Effector CD4-positive, alpha-beta T cell (primary cell): ENCODE measurements around the gene PIK3IP1.

Experiments
- DNase-seq: peaks from one replicate; pipeline ENCODE4 v3.0.0-alpha.2; 2020

PIK3IP1 gene

DNA sequence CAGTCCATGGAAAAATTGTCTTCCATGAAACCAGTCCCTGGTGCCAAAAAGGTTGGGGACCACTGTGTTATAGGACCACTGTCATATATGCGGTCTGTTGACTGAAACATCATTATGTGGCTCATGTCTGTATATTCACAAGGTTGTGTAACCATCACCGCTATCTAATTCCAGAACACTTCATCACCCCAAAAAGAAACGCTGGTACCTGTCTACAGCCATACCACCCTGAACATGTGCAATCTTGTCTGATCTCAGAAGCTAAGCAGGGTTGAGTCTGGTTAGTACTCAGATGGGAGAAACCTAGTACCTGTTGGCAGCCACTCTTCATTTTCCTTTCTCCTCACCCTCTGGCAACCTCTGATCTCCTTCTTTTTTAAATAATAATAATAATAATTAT, 12.9 kb upstream of the PIK3IP1 start:
- no peak for DNase-seq

DNA sequence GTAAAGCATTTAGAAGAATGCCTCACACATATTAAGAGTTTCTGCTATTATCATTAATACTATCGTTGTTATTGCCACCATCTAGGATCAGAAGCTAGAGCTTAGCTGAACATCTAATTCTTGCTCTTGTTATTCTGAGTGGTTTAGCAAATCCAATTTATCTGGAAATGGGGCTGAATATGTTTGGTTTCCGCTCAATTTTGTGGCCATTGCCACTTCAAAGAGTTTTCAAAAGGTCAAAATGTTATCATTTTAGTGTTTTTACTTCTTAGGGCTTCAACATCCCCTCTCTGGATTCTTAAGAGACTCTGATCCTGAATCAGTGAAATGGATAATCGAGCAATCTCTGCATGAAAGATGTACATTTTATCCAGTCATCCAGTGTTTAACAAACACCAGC, 10.2 kb upstream of the PIK3IP1 start:
- DNase-seq, result no peak

DNA sequence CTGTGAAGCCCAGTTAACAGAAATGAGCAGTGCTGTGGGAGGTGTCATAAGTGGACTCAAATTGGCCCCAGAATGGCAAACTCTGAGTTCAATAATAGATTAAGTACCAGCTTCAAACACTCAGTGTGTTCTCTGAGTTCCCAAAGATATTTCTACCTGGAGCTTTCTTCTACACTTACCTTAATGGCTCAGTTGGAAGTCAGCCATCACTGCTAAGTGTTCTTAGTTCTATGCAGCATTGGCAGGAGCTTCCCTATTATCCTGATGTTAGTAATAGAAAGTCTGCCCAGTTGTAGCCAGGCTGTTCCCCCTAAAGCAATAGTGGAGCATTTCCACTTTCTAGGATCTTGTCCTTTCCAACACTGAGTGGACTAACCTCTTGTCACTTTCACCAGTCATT, 9.7 kb upstream of the PIK3IP1 start:
- no peak for DNase-seq

DNA sequence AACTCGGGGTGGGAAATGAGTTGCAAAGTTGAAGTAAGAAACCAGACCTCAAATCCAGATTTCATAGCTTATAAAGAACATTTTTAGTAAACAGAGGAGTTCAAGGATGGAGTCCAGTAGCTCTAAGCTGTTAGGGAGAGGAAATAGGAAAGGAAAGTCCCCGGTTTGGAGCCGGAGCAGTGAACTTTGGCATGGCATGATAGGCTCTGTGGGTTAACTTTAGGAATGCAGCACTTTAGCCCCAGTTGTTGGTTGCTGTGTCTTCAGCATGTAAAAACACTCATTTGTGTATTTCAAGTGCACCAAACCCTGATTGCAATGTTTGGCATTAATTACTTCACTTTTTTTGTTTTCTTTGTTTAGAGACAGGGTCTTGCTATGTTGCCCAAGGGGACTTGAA, 8.6 kb upstream of the PIK3IP1 start:
- DNase-seq, result no peak

DNA sequence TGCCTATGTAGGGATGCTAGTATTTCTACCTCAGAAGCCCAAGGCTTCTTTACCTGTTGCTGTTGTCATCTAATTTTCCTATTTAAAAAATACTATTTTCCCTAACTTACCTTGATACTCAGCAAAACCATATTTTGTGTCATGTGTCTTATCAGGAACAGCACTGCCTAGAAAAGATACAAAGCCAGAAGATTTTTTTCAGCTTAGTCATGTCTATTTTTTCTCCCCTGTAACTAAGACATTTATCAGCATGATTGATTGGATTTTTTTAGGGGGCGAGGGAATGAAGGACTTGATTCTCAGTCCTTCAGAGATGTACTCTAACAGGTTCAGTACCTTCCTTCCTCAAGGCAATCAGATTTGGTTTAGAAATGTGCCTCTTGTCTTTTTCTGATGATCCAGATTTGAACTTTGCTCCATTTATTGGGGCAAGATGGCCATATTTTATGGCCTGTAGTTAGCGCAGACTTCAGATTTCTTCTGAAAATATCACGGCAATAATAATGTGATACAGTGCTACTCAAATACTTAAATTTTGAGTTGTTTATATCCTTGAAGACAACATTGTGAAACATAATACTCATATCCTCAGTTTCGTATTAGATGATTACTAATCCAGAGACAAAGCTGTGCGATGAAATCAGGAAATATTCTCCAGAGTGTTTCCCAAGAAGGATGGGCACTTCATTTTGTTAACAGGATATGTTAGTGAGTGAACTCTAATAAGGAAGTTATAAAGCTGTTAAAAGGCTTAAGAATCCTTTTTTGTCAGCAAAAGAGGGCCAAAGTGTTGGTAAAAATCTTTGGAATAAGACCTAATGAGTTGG, 3.8 kb upstream of the PIK3IP1 start:
- no peak for DNase-seq

DNA sequence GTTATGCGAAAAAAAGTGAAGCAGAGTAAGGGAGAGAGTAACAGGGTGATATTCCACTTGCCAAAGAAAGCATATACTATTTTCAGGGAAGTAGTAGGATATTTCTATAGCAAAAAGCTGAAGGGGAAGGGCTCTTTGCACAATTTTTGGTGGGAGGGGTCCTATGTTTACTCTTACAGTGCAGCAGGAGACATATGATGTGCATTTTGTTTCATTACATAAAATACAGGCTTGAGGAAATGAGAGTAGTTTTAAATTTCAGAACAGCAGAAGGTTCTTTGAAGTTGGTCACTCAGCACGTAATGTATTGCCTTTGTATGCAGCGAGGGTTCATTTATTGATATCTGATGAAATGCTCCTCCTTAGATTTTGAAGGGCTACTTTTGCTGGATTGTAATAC, 3.1 kb upstream of the PIK3IP1 start:
- no peak for DNase-seq

DNA sequence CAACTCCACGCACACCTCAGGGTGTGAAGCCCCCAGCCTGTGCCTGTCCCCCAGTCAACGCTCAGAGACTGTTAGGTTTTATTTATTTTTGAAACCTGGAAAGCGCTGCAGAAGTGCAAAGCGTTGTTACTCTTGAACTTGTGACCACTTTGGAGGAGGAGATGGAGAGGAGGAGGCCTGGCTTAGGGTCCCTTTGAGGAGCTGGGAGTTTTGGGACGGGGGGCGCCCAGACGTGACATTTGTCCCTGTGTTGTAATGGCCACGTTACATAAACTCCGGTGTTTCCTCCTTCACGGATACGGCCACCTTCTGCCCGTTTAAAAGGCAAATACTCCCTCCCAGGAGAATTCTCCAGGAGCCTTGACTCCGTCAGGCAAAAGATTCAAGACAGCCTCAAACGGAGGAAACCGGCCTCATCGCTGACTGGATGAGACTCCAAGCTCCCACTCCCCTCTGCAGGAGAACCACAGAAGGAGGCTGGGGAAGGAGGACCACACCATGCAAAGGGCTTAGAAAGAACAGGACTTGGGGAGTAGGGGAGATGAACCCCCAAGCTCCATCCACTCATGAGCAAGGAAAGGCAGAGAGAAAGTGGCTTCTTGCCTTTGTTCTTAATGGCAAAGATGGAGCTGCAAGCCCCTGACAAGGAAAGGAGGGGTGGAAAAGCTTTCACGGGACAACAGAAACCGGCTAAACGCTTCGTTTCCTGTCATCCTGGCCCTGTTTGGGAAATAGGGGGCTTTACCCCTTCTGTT, 630 bp downstream of the PIK3IP1 start:
- DNase-seq, result no peak

DNA sequence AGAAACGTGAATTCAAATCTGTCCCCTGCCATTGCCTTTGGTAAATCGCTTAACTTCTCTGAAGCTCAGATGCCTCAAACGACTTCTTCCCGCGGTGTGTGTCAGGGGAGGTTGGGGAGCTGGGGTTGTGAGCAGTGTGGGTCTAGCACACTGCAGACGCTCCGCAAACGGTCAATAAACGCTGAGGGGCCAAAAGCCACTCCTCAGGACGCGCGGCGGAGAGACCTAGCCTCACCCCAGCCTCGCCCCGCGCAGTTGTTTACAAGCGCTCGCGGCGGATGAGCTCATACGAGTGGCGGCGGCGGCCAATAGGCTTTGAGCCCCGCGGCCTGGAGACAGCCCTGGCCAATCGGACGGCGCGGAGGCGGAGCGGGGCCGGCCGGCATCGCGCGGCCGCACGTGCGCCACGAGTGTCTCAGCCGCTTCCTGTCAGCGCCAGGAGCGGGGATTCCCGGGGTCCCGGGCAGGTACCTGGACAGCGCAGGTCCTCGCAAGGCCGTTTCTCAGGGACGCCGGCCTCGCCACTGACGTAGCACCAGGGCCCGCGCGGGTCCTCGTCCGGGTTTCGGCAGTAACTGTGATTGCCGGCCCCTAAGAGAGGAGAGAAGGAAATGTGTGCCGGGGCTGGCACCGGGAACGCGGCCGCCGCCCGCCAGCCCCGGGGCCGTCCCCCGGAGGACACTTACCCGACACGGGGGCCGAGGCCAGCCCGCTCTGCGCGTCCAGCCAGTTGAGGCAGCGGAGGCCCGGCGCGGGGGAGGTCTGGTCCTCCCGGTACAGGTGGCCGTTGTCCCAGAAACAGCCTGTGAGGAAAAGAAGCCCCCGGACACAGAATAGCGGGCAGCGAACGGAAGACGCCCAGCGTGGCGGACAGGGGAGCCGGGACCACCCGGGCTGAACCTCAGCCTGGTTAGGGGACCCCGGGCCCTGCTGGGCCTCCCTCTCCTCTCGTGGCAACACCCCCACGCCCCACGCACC, 1.5 kb downstream of the PIK3IP1 start:
- DNase-seq, result peak; percentile 95

DNA sequence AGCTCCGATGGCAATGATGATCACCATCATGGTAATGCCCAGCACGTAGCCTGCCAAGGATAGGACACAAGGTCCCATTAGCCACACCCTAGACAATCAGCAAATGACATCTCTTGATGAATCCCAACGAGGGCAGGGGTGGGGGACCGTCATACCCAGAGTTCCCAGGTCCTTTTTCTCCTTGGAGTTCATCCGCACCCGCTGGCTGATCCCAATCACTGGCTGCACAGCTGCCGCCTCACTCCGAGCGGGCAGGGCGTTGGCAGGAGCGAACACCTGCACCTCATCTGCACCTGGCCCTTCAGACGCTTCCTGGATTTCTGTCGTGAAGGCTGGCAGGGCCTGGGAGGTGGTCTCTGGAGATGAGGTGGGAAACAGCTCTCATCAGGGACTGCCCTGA, 2.9 kb downstream of the PIK3IP1 start:
- DNase-seq, result no peak

DNA sequence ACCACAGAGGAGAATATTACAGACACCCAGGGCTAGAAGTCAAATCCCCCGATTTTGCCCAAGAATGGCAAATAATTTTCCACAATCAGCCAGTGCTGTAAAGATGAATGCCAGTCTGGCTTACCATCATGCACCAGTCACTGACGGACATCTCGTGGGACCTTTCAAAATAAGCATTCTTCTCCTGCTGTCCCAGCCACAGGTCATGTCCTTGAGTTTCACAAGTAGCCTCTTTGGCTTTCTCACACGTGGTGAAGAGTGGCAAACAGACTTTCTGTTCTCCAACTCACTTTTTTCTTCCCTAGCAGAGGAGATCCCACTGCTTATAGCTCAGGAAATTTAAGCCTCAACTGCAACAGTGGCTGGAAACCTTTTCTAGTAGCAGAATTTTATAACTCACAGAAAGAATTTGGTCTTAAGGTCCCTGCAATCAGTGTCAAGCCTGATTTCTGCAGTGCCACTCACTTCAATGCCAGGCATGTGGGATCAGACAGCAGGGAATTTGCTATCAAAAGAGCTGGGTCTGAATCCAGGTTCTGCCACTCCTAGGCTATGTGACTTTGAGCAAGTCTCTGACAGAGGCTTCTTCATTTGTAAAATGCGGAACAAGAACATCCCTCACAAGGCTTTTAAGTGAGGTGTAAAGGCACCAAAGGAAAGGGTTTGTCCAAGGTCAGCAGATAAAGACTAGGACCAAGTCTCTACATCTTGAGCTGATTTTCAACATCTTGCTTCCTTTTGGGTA, 3.6 kb downstream of the PIK3IP1 start:
- no peak for DNase-seq

DNA sequence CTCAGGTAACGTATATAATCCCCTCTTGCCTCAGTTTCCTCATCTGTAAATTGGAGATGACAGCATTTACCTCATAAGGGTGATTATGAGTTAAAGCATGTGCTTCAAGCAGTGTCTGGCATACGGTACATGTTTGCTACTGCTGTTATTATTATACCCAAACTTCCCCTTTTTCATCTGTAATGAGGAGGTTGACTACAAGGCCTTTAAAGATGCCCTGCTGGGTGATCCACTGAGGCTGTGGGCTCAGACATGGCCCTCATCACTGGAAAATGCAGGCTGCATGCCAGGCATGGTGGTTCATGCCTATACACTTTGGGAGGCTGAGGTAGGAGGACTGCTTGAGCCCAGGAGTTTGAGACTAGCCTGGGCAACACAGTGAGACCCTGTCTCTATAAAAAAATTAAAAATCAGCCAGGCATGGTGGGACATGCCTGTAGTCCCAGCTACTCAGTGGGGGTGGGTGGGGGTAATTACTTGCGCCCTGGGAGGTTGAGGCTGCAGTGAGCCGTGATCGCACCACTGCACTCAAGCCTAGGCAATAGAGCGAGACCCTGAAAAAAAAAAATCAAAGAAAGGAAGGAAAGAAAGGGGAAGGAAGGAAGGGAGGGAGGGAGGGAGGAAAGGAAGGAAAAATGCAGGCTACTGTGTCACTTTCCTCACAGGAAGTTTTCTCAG, 4.3 kb downstream of the PIK3IP1 start:
- no peak for DNase-seq

DNA sequence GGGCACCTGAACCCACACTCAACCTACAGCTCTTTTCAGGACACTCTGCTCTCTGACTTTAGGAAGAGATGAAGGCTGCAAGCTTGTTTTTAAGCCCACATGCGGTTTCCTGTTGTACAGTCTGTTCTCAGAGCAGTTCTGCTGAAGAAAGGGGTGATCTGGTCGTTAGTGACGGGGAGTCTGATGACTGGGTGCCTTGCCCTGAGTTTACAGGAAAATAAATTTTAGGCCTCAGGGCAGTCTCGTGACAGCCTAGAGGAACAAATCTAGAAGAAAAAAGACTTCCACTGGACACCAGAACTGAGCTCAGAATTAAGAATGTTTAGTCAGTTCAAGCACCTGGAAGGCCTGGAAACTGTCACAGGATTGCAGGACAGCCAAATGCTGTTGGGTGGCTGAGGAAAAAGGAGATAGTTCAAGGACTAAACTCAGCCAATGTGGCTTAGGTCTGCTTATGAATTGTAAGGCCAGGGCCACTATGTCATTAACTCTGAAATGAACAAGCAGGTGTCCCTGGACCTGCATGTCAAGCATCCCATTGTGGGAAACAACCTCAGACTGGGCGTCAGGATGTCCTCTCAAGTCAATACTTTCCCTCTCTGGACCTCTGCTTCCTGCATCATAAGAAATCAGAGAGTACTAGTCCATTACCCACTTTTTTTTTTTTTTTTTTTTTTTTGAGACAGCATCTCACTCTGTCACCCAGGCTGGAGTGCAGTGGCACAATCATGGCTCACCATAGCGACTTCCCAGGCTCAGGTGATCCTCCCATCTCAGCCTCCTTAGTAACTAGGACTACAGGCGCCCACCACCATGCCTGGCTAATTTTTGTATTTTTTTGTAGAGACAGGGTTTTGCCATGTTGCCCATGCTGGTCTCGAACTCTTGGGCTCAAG, 5.7 kb downstream of the PIK3IP1 start:
- peak; percentile 69 for DNase-seq

DNA sequence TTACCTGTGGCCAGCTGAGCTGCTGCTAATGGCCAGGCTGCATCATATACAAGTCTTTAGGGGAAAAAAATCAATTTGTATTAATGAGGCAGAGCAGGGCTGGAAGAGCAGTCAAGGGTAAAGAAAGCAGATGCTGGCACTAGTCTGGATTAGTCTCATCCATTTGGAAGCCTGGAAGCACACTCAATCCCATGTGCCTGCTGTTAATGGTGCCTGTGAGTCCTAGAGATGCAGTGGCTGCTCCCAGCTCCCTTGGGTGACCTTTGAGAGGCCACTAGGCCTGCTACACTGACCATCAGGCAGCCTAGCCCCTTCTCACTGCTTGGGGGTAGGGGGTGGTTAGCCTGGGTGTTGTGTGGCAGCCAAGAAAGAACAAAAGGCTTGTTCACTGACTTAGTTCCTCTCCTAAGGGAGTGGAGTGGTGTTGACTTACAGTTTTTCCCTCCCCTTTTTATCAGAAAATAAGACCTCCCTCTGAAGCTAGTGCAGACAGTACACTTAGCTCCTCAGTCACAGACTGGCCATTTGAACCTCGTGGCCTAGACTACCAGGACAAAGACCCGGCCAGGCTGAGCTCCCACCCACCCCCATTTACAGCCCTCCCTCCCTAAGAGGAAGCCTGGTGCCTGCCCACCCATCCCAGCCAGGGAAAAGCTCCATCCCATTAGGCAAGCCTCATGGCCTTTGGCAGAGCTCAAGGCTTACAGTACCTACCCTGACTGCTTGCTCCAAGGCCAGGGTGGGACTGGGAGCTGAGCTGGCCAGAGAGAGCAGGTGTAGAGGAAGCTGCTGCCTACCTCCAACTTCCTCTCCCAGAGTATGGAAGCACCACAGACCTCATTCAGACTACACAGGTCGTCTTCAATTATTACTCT, 7.8 kb downstream of the PIK3IP1 start:
- no peak for DNase-seq

DNA sequence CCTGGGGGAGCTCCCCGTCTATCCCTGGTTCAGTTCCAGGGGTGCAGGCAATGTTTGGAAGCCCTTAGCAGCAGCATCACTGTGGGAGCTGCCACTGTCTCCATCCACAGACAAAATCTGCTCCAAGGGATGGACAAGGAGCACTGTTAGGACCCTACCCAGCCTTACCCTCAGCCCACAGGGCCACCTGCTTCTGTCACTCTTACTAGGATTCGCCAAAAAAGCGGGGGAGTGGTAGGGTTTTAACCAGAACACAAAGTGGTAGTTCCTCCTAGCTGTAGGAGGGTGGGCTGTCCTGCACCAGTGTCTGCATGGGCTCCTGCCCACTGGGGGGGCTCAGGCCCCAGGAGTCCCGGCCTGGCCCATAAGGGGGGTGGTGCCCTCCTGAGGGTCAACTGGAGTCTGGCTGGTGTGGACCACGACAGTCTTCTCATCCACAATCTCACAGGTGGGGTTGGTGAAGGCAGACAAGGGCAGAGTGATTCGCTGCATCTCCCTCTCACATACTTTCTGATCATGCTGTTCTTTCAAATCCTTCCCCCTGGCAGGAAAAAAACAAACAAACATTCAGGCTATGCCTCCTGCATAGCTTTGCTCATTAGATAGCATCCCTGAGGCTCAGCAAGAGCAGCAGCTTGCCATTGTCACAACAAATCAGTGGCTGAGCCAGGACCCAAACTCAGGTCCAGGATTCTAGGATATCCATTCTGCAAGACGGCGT, 9.4 kb downstream of the PIK3IP1 start:
- DNase-seq, result no peak

DNA sequence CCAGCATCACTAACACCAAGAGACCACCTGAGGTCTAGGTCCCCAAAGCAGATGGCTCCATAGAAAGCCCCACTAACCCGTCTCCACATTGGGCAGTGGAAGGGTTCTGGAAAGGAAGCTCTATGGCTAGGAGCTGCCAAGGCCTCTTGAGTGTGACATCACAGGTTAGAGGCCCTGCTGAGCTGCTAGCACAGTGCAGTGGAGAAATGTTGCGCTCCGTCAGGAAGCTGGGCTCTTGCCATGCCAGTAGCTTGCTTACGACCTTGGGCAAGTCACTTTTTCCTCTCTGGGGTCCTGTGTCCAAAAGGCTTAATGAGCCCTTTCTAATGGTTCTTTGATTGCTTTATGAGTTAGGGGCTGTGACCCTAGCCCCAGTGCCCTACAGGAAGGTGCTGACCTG, 10.6 kb downstream of the PIK3IP1 start:
- DNase-seq, result no peak

DNA sequence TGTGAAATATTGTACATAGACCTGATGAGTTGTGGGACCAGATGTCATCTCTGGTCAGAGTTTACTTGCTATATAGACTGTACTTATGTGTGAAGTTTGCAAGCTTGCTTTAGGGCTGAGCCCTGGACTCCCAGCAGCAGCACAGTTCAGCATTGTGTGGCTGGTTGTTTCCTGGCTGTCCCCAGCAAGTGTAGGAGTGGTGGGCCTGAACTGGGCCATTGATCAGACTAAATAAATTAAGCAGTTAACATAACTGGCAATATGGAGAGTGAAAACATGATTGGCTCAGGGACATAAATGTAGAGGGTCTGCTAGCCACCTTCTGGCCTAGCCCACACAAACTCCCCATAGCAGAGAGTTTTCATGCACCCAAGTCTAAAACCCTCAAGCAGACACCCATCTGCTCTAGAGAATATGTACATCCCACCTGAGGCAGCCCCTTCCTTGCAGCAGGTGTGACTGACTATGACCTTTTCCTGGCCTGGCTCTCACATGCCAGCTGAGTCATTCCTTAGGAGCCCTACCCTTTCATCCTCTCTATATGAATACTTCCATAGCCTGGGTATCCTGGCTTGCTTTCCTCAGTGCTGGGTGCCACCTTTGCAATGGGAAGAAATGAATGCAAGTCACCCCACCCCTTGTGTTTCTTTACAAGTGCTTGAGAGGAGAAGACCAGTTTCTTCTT, 12.3 kb downstream of the PIK3IP1 start:
- DNase-seq, result no peak

DNA sequence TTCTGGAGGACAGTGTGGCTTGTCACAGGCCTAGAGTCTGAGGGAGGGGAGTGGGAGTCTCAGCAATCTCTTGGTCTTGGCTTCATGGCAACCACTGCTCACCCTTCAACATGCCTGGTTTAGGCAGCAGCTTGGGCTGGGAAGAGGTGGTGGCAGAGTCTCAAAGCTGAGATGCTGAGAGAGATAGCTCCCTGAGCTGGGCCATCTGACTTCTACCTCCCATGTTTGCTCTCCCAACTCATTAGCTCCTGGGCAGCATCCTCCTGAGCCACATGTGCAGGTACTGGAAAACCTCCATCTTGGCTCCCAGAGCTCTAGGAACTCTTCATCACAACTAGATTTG, 13.0 kb downstream of the PIK3IP1 start:
- no peak for DNase-seq

DNA sequence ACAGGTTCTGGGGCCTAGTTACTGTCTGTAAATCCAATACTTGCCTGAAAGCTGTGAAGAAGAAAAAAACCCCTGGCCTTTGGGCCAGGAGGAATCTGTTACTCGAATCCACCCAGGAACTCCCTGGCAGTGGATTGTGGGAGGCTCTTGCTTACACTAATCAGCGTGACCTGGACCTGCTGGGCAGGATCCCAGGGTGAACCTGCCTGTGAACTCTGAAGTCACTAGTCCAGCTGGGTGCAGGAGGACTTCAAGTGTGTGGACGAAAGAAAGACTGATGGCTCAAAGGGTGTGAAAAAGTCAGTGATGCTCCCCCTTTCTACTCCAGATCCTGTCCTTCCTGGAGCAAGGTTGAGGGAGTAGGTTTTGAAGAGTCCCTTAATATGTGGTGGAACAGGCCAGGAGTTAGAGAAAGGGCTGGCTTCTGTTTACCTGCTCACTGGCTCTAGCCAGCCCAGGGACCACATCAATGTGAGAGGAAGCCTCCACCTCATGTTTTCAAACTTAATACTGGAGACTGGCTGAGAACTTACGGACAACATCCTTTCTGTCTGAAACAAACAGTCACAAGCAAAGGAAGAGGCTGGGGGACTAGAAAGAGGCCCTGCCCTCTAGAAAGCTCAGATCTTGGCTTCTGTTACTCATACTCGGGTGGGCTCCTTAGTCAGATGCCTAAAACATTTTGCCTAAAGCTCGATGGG, 13.5 kb downstream of the PIK3IP1 start:
- DNase-seq, result peak; percentile 46
